CD4-positive, alpha-beta T cell treated with Interleukin-4 for 1 hour (primary cell): ENCODE data around the gene CD93.

Experiments
- DNase-seq, 2 donors: peaks; one replicate each; pipeline ENCODE4 v3.0.0-alpha.2; 2020 to 2022

Gene CD93

DNA sequence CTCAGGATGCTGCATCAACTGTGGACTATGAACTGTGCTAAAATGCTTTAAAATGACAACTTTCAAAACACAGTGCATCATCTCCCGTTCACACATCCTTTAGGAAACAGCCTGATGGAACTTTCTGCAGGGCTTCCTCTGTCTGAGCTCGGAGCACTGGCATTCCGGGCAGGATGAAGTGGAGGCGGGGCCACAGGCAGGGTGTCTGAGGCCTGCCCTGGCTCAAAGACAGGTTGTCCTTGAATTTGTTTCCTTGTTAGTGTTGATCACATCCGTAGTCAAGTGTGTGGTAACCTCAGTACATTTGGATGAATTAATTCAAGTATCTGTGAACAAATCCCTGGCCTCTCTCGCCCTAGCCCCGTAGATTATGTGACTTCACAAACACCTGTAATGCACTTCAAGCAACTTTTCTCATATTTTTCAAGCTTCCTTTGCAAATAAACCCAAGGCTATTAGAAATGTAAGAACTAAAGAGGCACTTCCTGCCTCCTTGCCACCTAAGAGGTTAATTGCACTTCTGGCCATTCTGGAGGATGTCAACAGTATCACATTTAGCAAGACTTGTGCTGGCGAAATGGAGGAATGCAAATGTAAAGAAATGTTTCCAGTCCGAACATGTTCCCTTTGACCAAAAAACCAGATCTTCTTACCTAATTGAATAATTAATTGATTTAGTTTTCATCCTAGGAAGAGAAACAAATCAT, 3.1 kb downstream of the CD93 start:
- DNase-seq = no peak

DNA sequence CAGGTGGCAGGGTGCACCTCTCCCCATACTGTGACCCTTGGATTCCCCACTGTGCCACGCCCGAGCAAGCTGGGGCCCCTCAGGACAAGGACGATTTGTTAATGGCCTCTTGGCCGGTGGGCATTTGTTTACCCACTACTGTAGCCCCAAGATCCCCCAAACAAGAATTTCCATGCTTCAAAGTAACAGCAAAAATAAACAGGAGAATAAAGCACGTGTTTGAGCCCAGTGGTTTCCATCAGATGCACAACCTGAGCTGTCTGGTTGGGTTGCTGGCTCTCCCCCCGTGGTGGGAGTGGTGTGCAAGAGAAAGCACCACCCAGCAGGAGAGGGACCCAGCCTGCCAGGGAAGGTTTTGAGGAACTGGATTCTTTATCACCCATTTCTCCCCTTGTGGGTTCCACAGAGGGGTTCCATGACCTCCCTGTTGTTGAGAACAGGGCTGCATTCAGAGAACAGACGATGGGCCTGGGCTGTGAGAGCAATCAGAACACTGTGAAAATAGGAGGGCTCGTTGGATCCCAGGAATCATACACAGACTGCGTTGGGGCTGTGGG, 4.8 kb downstream of the CD93 start:
- DNase-seq = no peak

- peak in 1 of 2 donors; percentile 26 for DNase-seq
Observed at GRCh38 chr20:23080521-23080920, 5.6 kb downstream of the CD93 start.

DNA sequence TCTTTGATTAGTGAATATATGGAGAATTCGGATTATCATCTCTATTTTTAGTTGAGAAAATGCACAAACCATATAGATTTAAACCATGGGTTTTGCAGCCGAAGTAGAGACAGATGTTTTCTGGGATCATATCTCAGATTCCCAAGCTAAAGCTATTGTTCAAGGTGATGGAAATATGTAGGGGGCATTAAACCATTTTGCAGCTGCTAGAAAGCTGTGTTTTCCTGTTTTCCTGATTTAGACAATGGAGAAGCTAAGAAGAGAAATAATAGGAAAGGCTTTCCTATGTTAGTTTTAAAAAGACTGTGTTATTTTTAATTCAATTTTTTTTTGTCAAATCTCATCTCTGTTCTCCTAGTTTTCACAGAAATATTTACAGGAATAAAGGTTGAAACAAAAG, 6.2 kb downstream of the CD93 start:
- DNase-seq = no peak

- no peak for DNase-seq
Observed at GRCh38 chr20:23079016-23079351, 7.1 kb downstream of the CD93 start.

DNA sequence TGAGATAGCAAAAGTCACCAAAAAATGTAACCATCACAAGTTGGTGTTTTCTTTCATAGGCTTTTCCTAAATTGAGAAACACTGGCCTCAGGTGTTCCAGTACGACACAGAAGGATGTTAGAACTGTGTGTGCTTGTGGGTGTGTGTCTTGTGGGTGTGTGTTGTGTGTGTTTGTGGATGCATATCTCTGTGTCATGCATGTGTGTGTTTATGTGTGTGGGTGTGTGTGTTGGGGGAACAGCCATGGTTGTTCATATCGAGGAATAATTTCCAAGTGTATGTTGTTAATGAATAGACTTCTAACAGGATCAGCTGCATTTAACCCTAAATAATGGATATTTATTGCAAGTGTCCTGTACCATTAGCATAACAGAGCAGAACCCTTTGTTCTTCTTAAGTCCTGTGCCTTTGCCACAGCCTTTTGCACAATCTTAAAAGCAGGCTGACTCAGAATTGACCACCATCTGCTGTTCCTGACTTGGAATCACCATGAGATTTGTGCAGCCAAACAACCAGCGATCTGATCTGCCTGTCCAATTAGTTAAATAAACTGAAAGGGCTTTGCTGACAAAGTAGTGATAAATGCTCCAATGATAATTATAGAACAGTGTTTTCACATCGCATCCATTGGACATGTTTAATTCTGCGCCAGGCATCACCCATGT, 7.6 kb downstream of the CD93 start:
- DNase-seq = no peak

GRCh38 chr20:23077277-23077676, 8.8 kb downstream of the CD93 start:
- DNase-seq = no peak

DNA sequence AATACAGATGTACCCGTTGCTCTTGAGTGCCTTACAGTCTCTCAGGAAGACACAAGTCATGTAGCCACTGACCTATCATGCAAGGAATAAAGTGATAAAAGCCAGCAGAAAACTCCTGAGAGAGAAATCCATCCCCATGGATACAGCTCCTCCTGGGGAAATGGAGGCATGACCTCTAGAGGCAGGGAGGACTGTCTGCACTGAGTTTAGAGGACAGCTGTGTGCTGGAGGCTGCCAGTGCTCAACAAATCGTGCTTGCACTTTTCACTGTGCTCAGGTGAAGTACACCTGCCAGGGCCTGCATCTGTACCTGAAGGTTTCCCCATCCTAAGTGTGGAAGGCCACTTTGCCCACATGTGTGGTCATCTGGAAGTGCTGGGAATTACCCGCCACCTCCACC, 12.1 kb downstream of the CD93 start:
- no peak for DNase-seq

GRCh38 chr20:23072892-23073586, 13.1 kb downstream of the CD93 start:
- DNase-seq = no peak

DNA sequence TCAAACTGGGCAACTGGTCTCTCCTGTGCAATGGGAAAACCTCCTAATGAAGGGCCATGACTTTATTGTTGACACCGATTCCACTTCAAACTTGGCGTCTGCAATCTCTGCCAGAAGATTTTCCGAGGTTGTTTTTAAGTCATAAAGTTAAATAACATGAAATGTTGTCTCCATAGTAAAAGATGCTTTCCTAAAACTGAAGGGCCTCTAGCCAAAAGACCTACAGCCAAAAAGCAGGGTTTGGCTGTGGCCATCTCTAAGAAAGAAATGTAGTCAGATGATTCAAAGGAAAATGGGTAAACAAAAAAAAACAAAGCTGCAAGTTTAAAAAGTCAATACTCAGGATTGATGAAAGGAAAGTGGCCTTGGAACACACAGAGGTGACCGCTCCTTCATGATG, 14.1 kb downstream of the CD93 start:
- no peak for DNase-seq

DNA sequence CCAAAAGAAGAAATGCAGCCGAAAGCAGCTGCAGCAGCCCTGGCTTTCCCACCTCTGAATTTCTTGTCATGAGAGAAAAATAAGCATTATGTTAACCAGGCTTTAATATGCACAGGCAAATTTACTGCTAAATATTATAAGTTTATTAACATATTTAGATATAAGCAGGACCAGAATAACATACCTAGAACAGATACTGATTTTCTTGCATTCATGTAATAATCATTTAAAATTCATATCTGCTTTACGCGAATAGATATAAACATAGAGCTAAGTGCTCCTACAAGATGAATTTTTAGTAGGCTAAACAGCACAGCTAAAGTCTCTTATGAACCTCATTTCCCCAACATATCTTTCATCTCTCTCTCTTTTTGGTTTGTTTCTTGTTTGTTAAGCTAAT, 14.7 kb downstream of the CD93 start:
- no peak for DNase-seq

DNA sequence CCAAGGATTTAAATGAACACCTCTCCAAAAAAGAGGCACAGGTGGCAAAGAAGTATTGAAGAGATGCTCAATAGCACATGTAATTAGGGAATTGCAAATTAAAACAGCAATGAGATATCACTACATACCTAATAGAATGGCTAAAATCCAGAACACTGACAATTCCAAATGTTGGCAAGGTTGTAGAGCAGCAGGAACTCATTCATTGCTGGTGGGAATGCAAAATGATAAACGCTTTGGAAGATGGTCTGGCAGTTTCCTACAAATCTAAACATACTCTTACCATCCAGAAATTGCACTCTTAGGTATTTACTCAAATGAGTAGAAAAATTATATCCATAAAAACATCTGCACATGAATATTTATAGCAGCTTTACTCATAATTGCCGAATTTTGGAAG, 17.0 kb downstream of the CD93 start:
- no peak for DNase-seq

DNA sequence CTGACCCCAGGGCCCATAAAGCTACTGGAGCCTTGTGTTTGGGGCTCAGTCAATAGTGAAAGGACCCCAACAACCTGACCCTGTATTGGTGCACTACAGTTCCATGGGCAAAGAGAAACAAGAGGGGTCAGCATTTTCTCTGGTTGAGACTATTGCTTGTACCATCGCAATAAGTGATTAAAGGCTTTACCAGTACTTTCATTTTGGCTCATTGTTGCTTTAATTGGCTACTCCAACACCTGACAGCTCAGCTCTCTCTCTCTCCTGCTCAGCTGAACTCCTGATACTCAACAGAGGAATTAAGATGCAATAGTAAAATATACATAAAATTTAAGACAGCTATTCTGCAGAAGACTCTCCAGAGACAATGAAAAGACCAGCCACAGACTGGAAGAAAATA, 17.8 kb downstream of the CD93 start:
- DNase-seq = no peak

DNA sequence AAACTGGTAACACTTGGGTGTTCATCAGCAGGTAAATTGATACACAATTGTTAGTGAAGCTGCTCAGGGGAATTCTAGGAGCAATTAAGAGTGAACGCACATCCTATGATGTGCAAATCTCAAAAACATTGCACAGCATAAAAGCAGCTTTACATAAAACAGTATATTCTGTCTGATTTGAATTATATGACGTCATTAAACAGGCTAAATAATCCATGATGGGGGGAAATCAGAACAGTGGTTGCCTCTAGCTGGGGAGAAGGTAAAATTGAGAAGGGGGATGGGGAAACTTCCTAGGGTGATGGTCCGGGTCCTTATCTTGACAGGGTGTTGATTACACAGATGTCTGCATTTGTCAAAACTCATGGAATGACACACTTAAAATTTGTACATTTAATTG, 19.4 kb downstream of the CD93 start:
- no peak for DNase-seq

DNA sequence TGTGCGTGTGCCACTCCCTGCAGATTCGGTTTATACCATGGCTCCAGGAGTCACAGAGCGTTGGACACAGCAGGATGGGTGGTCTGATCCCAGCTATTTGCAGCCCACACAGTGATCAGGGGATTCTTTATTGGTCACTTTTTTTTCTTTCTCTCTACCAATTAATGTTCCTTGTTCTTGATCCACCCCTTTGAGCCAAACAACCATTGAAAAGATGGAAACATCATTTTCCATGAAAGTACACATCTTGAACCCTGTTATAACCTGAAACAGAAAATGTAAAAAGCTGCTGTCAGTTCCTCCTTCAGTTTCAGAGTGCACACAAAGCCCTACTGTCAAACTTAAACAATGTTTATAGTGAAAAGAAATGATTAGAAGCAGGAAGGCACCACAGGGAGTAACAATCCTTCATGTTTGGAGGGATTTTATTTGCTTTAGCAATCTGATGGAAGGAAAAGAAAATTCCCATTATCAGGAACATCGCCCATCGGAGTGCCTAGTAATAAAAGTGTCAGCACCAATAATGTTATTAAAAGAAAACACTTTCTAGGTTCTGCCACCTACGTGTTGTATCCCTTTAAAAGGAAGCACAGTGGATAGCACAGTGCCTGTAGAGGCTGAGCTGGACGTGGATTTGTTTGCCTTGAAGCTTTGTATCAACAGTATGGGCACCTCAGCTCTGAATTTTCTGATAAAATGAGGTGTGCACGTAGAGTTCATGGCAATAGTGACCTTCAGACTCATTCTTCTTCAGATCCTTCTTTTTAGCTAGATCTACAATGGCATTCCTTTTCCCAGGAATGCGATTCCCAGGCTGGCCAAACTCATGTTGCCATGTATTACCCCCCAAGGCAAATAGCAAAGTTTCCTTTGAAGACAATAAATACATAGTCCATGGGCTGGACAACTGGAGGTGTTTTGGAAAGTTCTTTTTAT, 20.6 kb downstream of the CD93 start:
- no peak for DNase-seq

- no peak for DNase-seq
Observed at GRCh38 chr20:23063581-23063980, 22.5 kb downstream of the CD93 start.

DNA sequence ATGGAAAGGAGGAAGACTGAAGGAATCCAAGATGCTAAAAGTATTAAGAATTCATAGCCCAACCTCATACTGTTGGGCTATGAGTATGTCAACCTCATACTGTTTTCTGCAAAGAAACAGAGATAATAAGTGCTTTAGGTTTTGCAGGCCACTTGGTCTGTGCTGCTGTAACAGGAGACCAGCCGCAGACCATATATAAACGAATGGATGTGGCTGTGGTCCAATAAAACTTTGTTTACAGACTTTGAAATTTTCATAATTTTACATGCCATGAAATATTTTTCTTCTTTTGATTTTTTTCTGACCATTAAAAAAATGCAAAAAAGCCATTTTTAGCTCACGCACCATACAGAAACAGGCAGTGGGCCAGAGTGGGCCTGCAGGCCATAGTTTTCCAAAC, 23.0 kb downstream of the CD93 start:
- DNase-seq = no peak

DNA sequence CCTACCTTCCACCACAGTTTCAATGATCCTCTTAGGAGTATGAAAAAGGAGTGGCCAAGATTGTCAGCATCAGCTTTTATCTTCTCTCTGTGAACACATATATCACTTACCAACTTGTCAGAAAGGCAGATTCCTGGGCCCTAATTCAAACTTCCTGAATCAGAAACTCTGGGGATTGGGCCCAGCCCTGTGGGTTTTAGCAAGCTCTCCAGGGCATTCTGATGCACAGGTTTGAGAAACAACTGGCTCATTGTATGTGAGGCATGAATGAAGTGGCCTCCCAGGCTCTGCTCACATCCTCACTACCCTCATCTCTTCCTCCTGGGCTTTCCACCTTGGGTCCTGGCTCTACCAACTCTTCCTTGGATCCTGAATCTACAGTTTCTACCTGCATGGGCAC, 23.5 kb downstream of the CD93 start:
- DNase-seq = no peak

GRCh38 chr20:23061734-23062561, 24.2 kb downstream of the CD93 start:
- DNase-seq = no peak

DNA sequence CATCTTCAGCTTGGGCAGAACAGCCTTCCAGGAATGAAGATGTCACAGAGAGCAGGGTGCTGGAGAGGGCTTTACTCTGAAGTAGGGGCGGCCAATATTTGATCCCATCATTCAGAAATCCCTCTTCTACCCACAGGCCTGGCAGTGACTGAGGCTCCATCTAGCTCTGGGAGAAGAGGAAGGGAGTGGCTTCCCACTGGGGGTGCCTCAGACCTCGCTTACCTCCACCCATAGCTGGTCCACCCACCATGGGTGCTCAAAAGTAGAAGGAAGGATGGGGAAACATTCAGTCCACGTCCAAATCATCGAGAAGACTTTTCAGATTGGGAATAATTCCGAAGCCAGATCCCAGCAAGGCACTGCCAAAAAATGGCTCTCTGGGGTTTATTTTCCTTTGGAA, 24.9 kb downstream of the CD93 start:
- DNase-seq = no peak

GRCh38 chr20:23060629-23061028, 25.5 kb downstream of the CD93 start:
- no peak for DNase-seq

DNA sequence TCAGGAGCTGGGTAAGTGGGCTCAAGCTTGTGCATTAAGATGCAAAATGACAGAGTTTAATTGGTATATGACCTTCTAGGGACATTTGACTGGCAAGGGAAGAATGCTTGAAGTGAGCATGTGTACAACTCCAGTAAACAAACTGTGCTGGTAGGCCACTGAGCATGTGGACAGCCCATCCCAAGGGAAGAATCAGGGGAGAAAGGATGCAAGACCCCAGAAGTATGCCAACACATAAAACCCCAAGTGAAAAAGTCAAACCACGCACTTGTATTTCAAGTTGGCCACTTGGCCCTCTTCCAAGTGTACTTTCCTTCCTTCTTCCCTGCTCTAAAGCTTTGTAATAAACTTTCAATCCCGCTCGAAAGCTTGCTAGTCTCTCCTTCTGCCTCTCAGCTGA, 26.3 kb downstream of the CD93 start:
- DNase-seq = no peak
